ENCODE results near the gene MORN5.

Gene MORN5

GRCh38 chr9:122190597-122191381, 31.1 kb downstream of the MORN5 start:
- no peak for DNase-seq (ENCODE audit: low read depth in 2 of 2)

GRCh38 chr9:122191584-122191983, 31.9 kb downstream of the MORN5 start:
- no peak for DNase-seq (ENCODE audit: low read depth in 2 of 2)

- DNase-seq (ENCODE audit: low read depth in 2 of 2): no peak
These were observed 32.7 kb downstream of the MORN5 start for GRCh38 chr9:122192261-122192875.

GRCh38 chr9:122192914-122193525, 33.3 kb downstream of the MORN5 start:
- DNase-seq (ENCODE audit: low read depth in 2 of 2): no peak

- DNase-seq (ENCODE audit: low read depth in 2 of 2): no peak
These were observed 33.9 kb downstream of the MORN5 start for GRCh38 chr9:122193651-122194050.

GRCh38 chr9:122195875-122196274, 36.2 kb downstream of the MORN5 start:
- no peak for DNase-seq (ENCODE audit: low read depth in 2 of 2)

GRCh38 chr9:122197426-122197825, 37.7 kb downstream of the MORN5 start:
- no peak for DNase-seq (ENCODE audit: low read depth in 2 of 2)

GRCh38 chr9:122197882-122198281, 38.2 kb downstream of the MORN5 start:
- no peak for DNase-seq (ENCODE audit: low read depth in 2 of 2)

GRCh38 chr9:122200960-122201595, 41.4 kb downstream of the MORN5 start:
- DNase-seq (ENCODE audit: low read depth in 2 of 2): no peak

GRCh38 chr9:122201641-122202040, 41.9 kb downstream of the MORN5 start:
- DNase-seq (ENCODE audit: low read depth in 2 of 2): no peak

- no peak for DNase-seq (ENCODE audit: low read depth in 2 of 2)
These were observed 42.4 kb downstream of the MORN5 start for GRCh38 chr9:122202111-122202510.

GRCh38 chr9:122204055-122204454, 44.3 kb downstream of the MORN5 start:
- no peak for DNase-seq (ENCODE audit: low read depth in 2 of 2)

- no peak for DNase-seq (ENCODE audit: low read depth in 2 of 2)
These were observed 44.8 kb downstream of the MORN5 start for GRCh38 chr9:122204491-122204890.

- DNase-seq (ENCODE audit: low read depth in 2 of 2): no peak
These were observed 45.5 kb downstream of the MORN5 start for GRCh38 chr9:122205176-122205575.

GRCh38 chr9:122206118-122207046, 46.7 kb downstream of the MORN5 start:
- DNase-seq (ENCODE audit: low read depth in 2 of 2): no peak

GRCh38 chr9:122207096-122207495, 47.4 kb downstream of the MORN5 start:
- DNase-seq (ENCODE audit: low read depth in 2 of 2): no peak

GRCh38 chr9:122209451-122209850, 49.7 kb downstream of the MORN5 start:
- no peak for DNase-seq (ENCODE audit: low read depth in 2 of 2)

- no peak for DNase-seq (ENCODE audit: low read depth in 2 of 2)
These were observed 52.8 kb downstream of the MORN5 start for GRCh38 chr9:122212473-122213004.

GRCh38 chr9:122213102-122213588, 53.4 kb downstream of the MORN5 start:
- no peak for DNase-seq (ENCODE audit: low read depth in 2 of 2)

- DNase-seq (ENCODE audit: low read depth in 2 of 2): peak in 1 of 2 donors; percentile 17
These were observed 54.1 kb downstream of the MORN5 start for GRCh38 chr9:122213589-122214413.

Data from stimulated activated CD4-positive, alpha-beta T cell treated with anti-CD3 and anti-CD28 coated beads, Interleukin-1b, Interleukin-23, amount 100 ng/mL, for 1 hour (primary cell).